GM19351 (cell line): ENCODE data around the gene SCN5A.

Source experiments
- ATAC-seq: cut with Tn5 transposase; IDR thresholded peaks from one replicate; pipeline ENCODE4 v1.9.1; 2021; ENCODE audit warnings: mild to moderate bottlenecking, moderate library complexity; ENCODE audit not compliant: unreplicated experiment

SCN5A gene

GRCh38 chr3:38563886-38564270 lies 85.6 kb downstream of the SCN5A start:
- ATAC-seq = no peak

- no peak for ATAC-seq
Measured at GRCh38 chr3:38563070-38563885, 86.2 kb downstream of the SCN5A start.

- no peak for ATAC-seq
Measured at GRCh38 chr3:38562467-38562925, 87.0 kb downstream of the SCN5A start.

- ATAC-seq = no peak
Measured at GRCh38 chr3:38561746-38562466, 87.6 kb downstream of the SCN5A start.

GRCh38 chr3:38560996-38561717 lies 88.3 kb downstream of the SCN5A start:
- ATAC-seq = no peak

GRCh38 chr3:38560284-38560683 lies 89.2 kb downstream of the SCN5A start:
- ATAC-seq = no peak

GRCh38 chr3:38558864-38559263 lies 90.6 kb downstream of the SCN5A start:
- no peak for ATAC-seq

- ATAC-seq = no peak
Measured at GRCh38 chr3:38556640-38557358, 92.7 kb downstream of the SCN5A start.

- no peak for ATAC-seq
Measured at GRCh38 chr3:38555926-38556325, 93.6 kb downstream of the SCN5A start.

GRCh38 chr3:38555149-38555840 lies 94.2 kb downstream of the SCN5A start:
- ATAC-seq = no peak

- no peak for ATAC-seq
Measured at GRCh38 chr3:38554127-38554827, 95.2 kb downstream of the SCN5A start.

GRCh38 chr3:38553071-38553470 lies 96.4 kb downstream of the SCN5A start:
- ATAC-seq = no peak

GRCh38 chr3:38552364-38552763 lies 97.1 kb downstream of the SCN5A start:
- ATAC-seq = no peak

- no peak for ATAC-seq
Measured at GRCh38 chr3:38551026-38551832, 98.3 kb downstream of the SCN5A start.

GRCh38 chr3:38549957-38550840 lies 99.3 kb downstream of the SCN5A start:
- ATAC-seq = no peak

- ATAC-seq = no peak
Measured at GRCh38 chr3:38549486-38549885, 100.0 kb downstream of the SCN5A start.

GRCh38 chr3:38549082-38549481 lies 100.4 kb downstream of the SCN5A start:
- ATAC-seq = no peak
